Measurements from ENCODE around the gene GET3.
A peak's percentile ranks its signal among the peaks of the same experiment; 100 is the strongest.
"Not testable (repeated sequence)": the region's sequence is repeated elsewhere in the genome, so short reads cannot be mapped to it uniquely, and the experiment has no call there.

Gene GET3

DNA sequence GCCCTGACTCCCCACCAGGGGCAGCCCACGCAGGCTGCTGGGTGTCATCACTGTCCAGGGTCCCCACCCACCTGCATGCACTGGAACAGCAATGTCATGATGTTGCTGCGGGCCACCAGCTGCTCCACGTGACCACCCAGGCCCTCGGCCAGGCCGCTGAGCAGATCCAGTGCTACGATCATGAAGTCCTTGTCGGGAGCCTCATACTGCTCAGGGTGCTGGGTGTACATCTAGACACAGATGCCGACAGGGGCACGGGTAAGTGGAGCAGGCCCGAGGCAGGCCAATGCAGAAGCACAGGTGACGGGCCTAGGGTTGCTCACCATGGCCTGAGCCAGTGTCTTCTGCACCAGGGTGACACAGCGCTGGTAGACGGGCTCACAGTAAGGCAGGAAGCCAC lies 32.1 kb upstream of the GET3 start:
- H3K36me3 Mint-ChIP-seq (ENCODE audit: low read depth): peaks cover 48% of the 10 kb centered on the region

GRCh38 chr19:12705654-12706331 lies 31.5 kb upstream of the GET3 start:
- Mint-ChIP-seq H3K27ac (no peak overlapping the region), H3K27me3 (ENCODE audit: low read depth) (no peaks in the 10 kb centered on the region), H3K4me1 (ENCODE audit: low read depth) (no peaks in the 10 kb centered on the region), H3K9me3 (no peaks in the 10 kb centered on the region), H3K36me3 (ENCODE audit: low read depth) (peaks cover 47% of the 10 kb centered on the region), H3K4me3 (no peak overlapping the region)
- no peak for DNase-seq (ENCODE audit: low spot score)

More for the DNA sequence above, 32.1 kb upstream of the GET3 start:
- Mint-ChIP-seq H3K9me3 (no peaks in the 10 kb centered on the region), H3K27me3 (ENCODE audit: low read depth) (no peaks in the 10 kb centered on the region), H3K4me3 (no peak overlapping the region), H3K27ac (no peak overlapping the region), H3K4me1 (ENCODE audit: low read depth) (no peaks in the 10 kb centered on the region)
- DNase-seq (ENCODE audit: low spot score): no peak

- Mint-ChIP-seq H3K27me3 (ENCODE audit: low read depth) (no peaks in the 10 kb centered on the region), H3K27ac (no peak overlapping the region), H3K9me3 (no peaks in the 10 kb centered on the region), H3K4me3 (no peak overlapping the region), H3K36me3 (ENCODE audit: low read depth) (peaks cover 46% of the 10 kb centered on the region), H3K4me1 (ENCODE audit: low read depth) (no peaks in the 10 kb centered on the region)
- DNase-seq (ENCODE audit: low spot score): no peak
These were observed 31.0 kb upstream of the GET3 start for GRCh38 chr19:12706332-12706718.

GRCh38 chr19:12708641-12709040 lies 28.7 kb upstream of the GET3 start:
- H3K4me1 Mint-ChIP-seq (ENCODE audit: low read depth): no peaks in the 10 kb centered on the region
- no peak overlapping the region for H3K27ac Mint-ChIP-seq
- DNase-seq (ENCODE audit: low spot score): no peak
- no peak overlapping the region for H3K4me3 Mint-ChIP-seq
- H3K9me3 Mint-ChIP-seq: no peaks in the 10 kb centered on the region
- peaks cover 43% of the 10 kb centered on the region for H3K36me3 Mint-ChIP-seq (ENCODE audit: low read depth)
- no peaks in the 10 kb centered on the region for H3K27me3 Mint-ChIP-seq (ENCODE audit: low read depth)

DNA sequence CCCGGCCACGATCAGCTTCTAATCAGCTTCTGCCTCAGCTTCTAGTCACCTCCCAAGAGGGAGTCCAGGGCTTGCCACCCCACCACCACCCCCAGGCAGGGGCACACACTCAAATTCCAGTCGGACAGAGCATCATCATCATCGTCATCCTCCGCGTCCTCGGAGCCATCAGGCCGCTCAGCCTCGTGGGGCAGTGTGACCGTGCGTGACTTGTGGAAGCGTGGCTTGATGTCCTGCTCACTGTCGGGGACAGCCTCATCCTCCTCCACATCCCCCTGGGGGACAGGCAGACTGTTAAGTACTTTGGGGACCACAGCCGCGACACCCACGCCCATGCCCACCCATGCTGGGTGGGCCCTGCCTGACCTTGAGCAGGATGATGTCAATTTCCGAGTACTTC lies 26.1 kb upstream of the GET3 start:
- H3K27me3 Mint-ChIP-seq (ENCODE audit: low read depth): no peaks in the 10 kb centered on the region
- no peak overlapping the region for H3K27ac Mint-ChIP-seq
- no peaks in the 10 kb centered on the region for H3K9me3 Mint-ChIP-seq
- no peaks in the 10 kb centered on the region for H3K4me1 Mint-ChIP-seq (ENCODE audit: low read depth)
- peaks cover 37% of the 10 kb centered on the region for H3K36me3 Mint-ChIP-seq (ENCODE audit: low read depth)
- DNase-seq (ENCODE audit: low spot score): no peak
- no peak overlapping the region for H3K4me3 Mint-ChIP-seq

GRCh38 chr19:12712077-12712476 lies 25.2 kb upstream of the GET3 start:
- peaks cover 34% of the 10 kb centered on the region for H3K36me3 Mint-ChIP-seq (ENCODE audit: low read depth)
- H3K27me3 Mint-ChIP-seq (ENCODE audit: low read depth); H3K4me3 Mint-ChIP-seq; H3K4me1 Mint-ChIP-seq (ENCODE audit: low read depth); H3K9me3 Mint-ChIP-seq; DNase-seq (ENCODE audit: low spot score); H3K27ac Mint-ChIP-seq: not testable (repeated sequence)

GRCh38 chr19:12713304-12713703 lies 24.0 kb upstream of the GET3 start:
- H3K27ac Mint-ChIP-seq; H3K4me1 Mint-ChIP-seq (ENCODE audit: low read depth); DNase-seq (ENCODE audit: low spot score); H3K4me3 Mint-ChIP-seq; H3K27me3 Mint-ChIP-seq (ENCODE audit: low read depth); H3K9me3 Mint-ChIP-seq: not testable (repeated sequence)
- H3K36me3 Mint-ChIP-seq (ENCODE audit: low read depth): peaks cover 32% of the 10 kb centered on the region

- DNase-seq (ENCODE audit: low spot score): no peak
- Mint-ChIP-seq H3K9me3 (no peaks in the 10 kb centered on the region), H3K4me3 (no peak overlapping the region), H3K27me3 (ENCODE audit: low read depth) (no peaks in the 10 kb centered on the region), H3K36me3 (ENCODE audit: low read depth) (peaks cover 35% of the 10 kb centered on the region), H3K27ac (no peak overlapping the region), H3K4me1 (ENCODE audit: low read depth) (no peaks in the 10 kb centered on the region)
These were observed 22.2 kb upstream of the GET3 start for GRCh38 chr19:12715102-12715501.

DNA sequence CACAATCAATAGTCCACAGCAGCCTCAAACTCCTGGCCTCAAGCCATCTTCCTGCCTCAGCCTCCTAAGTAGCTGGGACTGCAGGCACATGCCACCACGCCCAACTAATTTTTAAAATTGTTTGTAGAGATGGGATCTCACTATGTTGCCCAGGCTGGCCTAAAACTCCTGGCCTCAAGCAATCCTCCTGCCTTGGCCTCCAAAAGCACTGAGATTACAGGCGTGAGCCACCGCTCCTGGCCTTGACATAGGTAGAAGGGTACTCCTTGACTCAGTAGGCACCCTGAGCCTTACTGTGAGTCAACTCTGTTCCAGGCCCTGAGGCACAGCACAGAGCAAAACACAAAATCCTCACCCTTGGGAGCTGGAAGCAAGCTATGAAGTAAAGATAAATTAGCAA lies 21.4 kb upstream of the GET3 start:
- no peak overlapping the region for H3K27ac Mint-ChIP-seq
- H3K9me3 Mint-ChIP-seq: no peaks in the 10 kb centered on the region
- H3K36me3 Mint-ChIP-seq (ENCODE audit: low read depth): peaks cover 35% of the 10 kb centered on the region
- no peak overlapping the region for H3K4me3 Mint-ChIP-seq
- no peaks in the 10 kb centered on the region for H3K27me3 Mint-ChIP-seq (ENCODE audit: low read depth)
- H3K4me1 Mint-ChIP-seq (ENCODE audit: low read depth): peaks cover 3% of the 10 kb centered on the region
- no peak for DNase-seq (ENCODE audit: low spot score)

- Mint-ChIP-seq H3K4me3 (peak overlapping the region; percentile 85), H3K36me3 (ENCODE audit: low read depth) (peaks cover 27% of the 10 kb centered on the region), H3K27me3 (ENCODE audit: low read depth) (no peaks in the 10 kb centered on the region), H3K27ac (peak overlapping the region; percentile 76), H3K4me1 (ENCODE audit: low read depth) (peaks cover 14% of the 10 kb centered on the region), H3K9me3 (no peaks in the 10 kb centered on the region)
- DNase-seq (ENCODE audit: low spot score): no peak
These were observed 17.0 kb upstream of the GET3 start for GRCh38 chr19:12720296-12720695.

- no peak for DNase-seq (ENCODE audit: low spot score)
- peak overlapping the region; percentile 91 for H3K27ac Mint-ChIP-seq
- H3K27me3 Mint-ChIP-seq (ENCODE audit: low read depth): no peaks in the 10 kb centered on the region
- H3K9me3 Mint-ChIP-seq: no peaks in the 10 kb centered on the region
- H3K36me3 Mint-ChIP-seq (ENCODE audit: low read depth): peaks cover 27% of the 10 kb centered on the region
- H3K4me1 Mint-ChIP-seq (ENCODE audit: low read depth): peaks cover 14% of the 10 kb centered on the region
- H3K4me3 Mint-ChIP-seq: peak overlapping the region; percentile 97
These were observed 16.2 kb upstream of the GET3 start for GRCh38 chr19:12720851-12721655.

- DNase-seq (ENCODE audit: low spot score): peak; percentile 15
- H3K9me3 Mint-ChIP-seq: no peaks in the 10 kb centered on the region
- peak overlapping the region; percentile 97 for H3K4me3 Mint-ChIP-seq
- no peaks in the 10 kb centered on the region for H3K27me3 Mint-ChIP-seq (ENCODE audit: low read depth)
- peaks cover 14% of the 10 kb centered on the region for H3K4me1 Mint-ChIP-seq (ENCODE audit: low read depth)
- H3K36me3 Mint-ChIP-seq (ENCODE audit: low read depth): peaks cover 23% of the 10 kb centered on the region
- peak overlapping the region; percentile 91 for H3K27ac Mint-ChIP-seq
These were observed 15.4 kb upstream of the GET3 start for GRCh38 chr19:12721656-12722565.

GRCh38 chr19:12722566-12723380 lies 14.5 kb upstream of the GET3 start:
- H3K27ac Mint-ChIP-seq: peak overlapping the region; percentile 79
- H3K27me3 Mint-ChIP-seq (ENCODE audit: low read depth): no peaks in the 10 kb centered on the region
- peak; percentile 94 for DNase-seq (ENCODE audit: low spot score)
- peaks cover 26% of the 10 kb centered on the region for H3K36me3 Mint-ChIP-seq (ENCODE audit: low read depth)
- peaks cover 14% of the 10 kb centered on the region for H3K4me1 Mint-ChIP-seq (ENCODE audit: low read depth)
- no peaks in the 10 kb centered on the region for H3K9me3 Mint-ChIP-seq
- peak overlapping the region; percentile 89 for H3K4me3 Mint-ChIP-seq

All from T-helper 2 cell treated with Interferon-gamma antibody and Interleukin-4, amounts not matched to agents 5 μg/mL and 100 μg/mL, for 36 hours (primary cell).